OCI-LY7 (cell line): ENCODE data around the gene CDH23.

Experiments
- EZH2phosphoT487 ChIP-seq: fragments of 200-600 bp; sonication (generic); IDR thresholded peaks from 2 replicates; pipeline ENCODE4 v1.6.1; 2018; ENCODE audit warnings: low read depth, borderline replicate concordance, mild to moderate bottlenecking, mixed run types, antibody characterized with exemption, low read length, moderate library complexity, mixed read lengths
- TF ChIP-seq, protein P1 (sequence below): fragments of 200-600 bp; sonication (generic); conservative IDR thresholded peaks from 2 replicates; pipeline ENCODE4 v1.5.1; 2014; ENCODE audit warnings: mild to moderate bottlenecking, antibody characterized with exemption, low read length, moderate library complexity, mixed read lengths

DNA sequence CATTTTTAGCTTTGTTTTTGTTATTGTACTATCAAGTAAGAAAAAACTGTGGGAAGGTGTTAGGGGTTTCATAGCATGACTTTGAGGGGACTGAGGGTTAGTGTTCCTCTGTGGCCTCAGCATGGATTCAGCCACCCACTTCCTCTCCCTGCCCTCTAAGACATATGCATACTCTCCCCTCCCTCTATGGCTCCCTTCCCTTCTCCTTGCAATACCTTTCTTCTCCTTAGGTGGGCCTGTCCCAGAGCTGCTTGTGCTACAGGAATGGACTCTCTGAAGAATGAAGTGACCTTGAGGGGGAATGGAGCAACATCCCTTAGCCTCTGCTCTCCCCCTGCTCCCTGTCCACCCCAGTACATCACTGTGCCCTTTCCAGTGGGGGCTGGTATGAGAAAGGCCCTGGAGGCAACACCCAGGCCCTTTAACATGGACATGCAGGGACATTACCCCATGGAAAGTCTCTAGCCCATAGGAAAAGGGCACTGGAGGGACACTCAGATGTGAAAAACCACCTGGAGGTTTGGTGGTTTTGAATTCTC, 22.4 kb downstream of the CDH23 start:
- TF ChIP-seq, protein P1, sequence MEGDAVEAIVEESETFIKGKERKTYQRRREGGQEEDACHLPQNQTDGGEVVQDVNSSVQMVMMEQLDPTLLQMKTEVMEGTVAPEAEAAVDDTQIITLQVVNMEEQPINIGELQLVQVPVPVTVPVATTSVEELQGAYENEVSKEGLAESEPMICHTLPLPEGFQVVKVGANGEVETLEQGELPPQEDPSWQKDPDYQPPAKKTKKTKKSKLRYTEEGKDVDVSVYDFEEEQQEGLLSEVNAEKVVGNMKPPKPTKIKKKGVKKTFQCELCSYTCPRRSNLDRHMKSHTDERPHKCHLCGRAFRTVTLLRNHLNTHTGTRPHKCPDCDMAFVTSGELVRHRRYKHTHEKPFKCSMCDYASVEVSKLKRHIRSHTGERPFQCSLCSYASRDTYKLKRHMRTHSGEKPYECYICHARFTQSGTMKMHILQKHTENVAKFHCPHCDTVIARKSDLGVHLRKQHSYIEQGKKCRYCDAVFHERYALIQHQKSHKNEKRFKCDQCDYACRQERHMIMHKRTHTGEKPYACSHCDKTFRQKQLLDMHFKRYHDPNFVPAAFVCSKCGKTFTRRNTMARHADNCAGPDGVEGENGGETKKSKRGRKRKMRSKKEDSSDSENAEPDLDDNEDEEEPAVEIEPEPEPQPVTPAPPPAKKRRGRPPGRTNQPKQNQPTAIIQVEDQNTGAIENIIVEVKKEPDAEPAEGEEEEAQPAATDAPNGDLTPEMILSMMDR, result no peak
- TF ChIP-seq EZH2phosphoT487, result no peak
